CD4-positive, alpha-beta T cell treated with Interleukin-17A for 1 hour (primary cell): ENCODE measurements around the gene SLC52A1.
A peak's percentile ranks its signal among the peaks of the same experiment; 100 is the strongest.
"Not testable (repeated sequence)": the region's sequence is repeated elsewhere in the genome, so short reads cannot be mapped to it uniquely, and the experiment has no call there.

Experiments used
- DNase-seq: peaks from one replicate; pipeline ENCODE4 v3.0.0-alpha.2; 2020

SLC52A1 gene

GRCh38 chr17:5030168-5030567, 5.1 kb downstream of the SLC52A1 start:
- not testable (repeated sequence) for DNase-seq

DNA sequence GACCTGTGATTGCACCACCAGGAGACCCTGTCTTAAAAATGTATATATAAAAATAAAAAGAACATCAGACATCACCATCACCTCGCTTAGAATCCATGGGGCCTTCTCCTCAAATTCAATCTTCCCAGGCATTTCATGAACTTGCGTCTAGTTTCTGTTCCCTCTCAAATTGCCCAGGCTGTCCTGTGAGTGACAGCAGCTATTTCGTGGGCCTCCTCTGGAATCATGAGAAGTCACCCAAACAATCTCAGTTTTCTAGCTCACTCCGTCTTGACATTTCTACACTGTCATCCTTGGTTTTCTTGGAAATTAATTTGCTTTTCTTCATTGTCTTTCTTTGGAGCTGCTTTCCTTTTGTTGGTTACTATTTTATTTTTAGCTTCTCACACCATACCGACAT, 7.3 kb downstream of the SLC52A1 start:
- DNase-seq, result no peak

GRCh38 chr17:5027299-5027698, 7.9 kb downstream of the SLC52A1 start:
- no peak for DNase-seq

DNA sequence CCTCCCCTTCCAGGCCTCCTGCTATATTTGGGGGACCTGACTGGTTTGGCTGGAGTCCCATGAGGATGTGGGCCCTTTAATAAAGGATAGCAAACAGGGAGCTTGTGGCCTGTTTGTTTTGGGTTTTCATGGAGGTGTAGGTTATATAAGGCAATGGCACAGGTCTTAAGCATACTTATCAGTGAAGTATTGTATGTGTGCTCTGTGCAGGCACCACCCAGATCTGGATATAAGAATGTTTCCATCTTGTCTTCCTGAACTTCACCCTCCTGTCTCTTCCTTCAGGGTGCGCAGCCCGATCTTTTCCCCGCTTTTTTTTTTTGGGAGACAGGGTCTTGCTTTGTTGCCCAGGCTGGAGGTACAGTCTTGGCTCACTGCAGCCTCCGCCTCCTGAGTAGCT, 10.6 kb downstream of the SLC52A1 start:
- no peak for DNase-seq

DNA sequence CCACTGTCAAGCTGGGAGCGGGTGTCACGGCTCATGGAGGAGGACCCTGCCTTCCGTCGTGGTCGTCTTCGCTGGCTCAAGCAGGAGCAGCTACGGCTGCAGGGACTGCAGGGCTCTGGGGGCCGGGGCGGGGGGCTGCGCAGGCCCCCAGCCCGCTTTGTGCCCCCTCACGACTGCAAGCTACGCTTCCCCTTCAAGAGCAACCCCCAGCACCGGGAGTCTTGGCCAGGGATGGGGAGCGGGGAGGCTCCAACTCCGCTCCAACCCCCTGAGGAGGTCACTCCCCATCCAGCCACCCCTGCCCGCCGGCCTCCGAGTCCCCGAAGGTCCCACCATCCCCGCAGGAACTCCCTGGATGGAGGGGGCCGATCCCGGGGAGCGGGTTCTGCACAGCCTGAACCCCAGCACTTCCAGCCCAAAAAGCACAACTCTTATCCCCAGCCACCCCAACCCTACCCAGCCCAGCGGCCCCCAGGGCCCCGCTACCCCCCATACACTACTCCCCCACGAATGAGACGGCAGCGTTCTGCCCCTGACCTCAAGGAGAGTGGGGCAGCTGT, 11.6 kb downstream of the SLC52A1 start:
- DNase-seq, result no peak

DNA sequence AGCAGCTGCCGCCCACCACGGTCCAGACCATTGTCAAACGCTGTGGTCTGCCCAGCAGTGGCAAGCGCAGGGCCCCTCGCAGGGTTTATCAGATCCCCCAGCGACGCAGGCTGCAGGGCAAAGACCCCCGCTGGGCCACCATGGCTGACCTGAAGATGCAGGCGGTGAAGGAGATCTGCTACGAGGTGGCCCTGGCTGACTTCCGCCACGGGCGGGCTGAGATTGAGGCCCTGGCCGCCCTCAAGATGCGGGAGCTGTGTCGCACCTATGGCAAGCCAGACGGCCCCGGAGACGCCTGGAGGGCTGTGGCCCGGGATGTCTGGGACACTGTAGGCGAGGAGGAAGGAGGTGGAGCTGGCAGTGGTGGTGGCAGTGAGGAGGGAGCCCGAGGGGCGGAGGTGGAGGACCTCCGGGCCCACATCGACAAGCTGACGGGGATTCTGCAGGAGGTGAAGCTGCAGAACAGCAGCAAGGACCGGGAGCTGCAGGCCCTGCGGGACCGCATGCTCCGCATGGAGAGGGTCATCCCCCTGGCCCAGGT, 13.0 kb downstream of the SLC52A1 start:
- DNase-seq, result no peak

DNA sequence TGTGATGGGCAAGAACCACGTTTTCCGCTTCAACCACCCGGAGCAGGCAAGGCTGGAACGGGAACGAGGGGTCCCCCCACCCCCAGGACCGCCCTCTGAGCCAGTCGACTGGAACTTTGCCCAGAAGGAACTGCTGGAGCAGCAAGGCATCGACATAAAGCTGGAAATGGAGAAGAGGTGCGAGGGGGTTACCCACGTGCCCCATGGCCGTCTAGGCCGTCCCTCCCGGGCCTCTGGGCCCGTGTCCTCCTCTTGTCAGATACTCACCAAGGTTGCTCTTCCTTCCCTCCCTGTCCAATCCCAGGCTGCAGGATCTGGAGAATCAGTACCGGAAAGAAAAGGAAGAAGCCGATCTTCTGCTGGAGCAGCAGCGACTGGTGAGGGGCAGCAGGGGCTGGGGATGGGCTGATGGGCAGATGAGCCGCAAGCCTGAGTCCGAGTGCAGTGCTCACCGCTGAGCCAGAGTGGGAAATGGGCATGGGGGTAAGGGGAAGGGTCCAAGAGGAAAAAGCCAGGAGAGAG, 14.7 kb downstream of the SLC52A1 start:
- no peak for DNase-seq

DNA sequence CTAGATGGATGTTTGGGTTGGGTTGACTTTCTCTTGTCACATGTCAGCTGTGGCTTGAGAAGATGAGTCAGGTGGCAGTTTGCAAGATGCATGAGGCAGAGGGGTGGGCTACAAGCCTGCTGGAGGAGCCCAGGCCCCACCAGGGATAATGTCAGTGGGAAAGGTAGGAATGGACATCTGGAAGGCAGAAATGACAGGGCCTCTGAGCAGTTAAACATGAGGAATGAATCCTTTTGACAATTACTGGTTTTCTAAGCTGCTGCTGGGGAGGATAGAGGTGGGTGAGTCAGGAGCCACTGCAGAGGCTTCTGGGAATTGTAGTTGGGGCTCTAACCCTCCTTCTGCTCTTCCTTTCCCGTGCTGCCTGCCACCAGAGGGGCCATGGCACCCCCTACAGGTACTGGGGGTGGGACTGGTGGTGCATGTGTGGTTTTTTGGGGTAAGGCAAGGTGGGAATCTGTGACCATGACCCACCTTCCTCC, 15.7 kb downstream of the SLC52A1 start:
- peak; percentile 42 for DNase-seq

GRCh38 chr17:5014357-5014756, 20.9 kb downstream of the SLC52A1 start:
- no peak for DNase-seq

DNA sequence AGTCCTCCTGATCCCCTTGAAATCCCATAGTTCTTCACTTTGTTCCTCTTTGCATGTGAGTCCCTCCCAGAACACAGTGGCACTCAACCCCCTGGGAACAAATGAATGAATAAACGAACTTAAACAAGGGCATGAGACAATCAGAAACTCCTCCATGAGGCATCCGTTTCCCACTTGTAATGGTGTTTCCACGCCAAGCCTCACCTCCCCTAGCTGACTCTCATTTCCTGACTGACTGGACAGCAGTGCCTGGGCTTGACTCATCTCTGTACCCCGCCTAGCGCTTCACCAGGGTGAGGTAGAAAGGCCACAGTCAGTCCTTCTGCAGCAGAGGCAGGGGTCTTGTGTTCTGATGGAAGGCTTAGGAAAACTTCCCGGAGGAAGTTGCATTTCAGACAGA, 23.3 kb downstream of the SLC52A1 start:
- no peak for DNase-seq

- no peak for DNase-seq
Measured at GRCh38 chr17:5003214-5003867, 31.9 kb downstream of the SLC52A1 start.

DNA sequence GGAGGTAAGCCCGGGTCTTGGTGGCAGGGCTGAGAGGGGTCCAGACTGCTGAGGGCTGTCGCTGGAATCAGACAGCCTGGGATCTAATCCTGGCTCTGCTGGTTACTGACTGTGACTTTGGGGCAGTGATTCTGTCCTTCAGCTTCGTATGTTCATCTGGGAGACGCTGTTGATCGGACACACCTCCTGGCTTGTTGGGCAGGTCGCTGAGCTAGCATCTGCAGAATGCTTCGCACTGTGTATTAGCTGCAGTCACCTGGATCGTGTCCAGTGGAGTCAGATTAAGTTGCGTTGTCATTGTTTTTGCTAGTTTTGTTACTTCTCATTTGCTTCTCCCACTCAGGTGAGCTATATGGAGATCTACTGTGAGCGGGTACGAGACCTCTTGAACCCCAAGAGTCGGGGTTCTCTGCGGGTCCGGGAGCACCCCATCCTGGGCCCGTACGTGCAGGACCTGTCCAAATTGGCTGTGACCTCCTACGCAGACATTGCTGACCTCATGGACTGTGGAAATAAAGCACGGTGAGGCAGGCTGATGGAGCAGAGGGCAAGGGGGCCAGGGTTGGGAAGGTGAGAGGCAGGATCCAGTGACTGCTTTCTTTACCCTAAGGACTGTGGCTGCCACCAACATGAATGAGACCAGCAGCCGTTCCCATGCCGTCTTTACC, 33.0 kb downstream of the SLC52A1 start:
- DNase-seq, result no peak

DNA sequence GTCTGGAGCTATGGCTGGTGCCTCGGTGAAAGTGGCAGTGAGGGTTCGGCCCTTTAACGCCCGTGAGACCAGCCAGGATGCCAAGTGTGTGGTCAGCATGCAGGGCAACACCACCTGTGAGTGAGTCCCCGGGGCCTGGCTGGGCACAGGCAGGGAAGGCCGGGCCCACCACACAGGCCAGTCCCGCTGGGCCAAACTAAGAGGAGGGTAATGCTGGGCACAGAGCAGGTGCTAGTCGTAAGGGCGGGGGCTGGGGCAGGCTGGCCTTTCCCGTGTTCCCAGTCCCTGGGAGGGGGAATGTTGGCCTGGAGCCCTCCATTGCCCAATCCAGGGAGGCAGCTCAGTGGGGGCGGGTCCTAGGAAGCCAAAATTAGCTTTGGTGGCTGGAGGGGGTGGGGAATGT, 35.0 kb downstream of the SLC52A1 start:
- no peak for DNase-seq

GRCh38 chr17:4999430-5000093, 35.7 kb downstream of the SLC52A1 start:
- no peak for DNase-seq

DNA sequence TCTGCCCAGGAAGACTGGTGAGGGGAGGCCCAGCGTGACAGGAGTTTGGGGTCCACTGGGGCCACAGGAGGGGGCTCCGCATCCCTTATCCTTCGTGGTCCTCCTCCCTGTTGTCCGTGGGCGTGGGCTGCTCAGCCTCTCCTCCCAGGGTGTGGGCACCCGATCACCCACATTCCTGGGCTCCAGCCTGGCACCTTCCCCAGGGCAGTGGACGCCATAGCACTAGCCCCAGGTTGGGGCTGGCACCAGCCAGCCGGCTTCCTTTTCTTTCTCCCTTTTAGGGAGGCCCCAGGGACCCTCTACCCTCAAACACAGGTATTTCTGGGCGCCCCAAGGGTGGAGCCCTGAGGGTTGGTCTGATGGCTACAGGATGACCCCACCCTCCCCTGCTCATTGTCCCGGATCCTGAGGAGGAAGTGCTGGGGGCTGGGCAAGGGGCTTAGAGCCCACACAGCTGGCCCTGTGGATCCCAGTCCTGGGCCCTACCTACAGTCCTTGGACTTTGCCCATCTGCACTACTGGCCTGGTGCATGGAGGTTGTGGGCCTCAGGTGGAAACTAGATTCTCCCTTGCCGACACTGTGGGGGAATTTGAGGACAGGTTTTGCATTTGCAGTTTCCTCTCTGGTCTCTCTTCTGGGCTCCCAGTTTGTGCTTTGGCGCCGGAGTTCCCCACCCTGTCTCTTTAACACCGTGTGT, 36.3 kb downstream of the SLC52A1 start:
- no peak for DNase-seq

DNA sequence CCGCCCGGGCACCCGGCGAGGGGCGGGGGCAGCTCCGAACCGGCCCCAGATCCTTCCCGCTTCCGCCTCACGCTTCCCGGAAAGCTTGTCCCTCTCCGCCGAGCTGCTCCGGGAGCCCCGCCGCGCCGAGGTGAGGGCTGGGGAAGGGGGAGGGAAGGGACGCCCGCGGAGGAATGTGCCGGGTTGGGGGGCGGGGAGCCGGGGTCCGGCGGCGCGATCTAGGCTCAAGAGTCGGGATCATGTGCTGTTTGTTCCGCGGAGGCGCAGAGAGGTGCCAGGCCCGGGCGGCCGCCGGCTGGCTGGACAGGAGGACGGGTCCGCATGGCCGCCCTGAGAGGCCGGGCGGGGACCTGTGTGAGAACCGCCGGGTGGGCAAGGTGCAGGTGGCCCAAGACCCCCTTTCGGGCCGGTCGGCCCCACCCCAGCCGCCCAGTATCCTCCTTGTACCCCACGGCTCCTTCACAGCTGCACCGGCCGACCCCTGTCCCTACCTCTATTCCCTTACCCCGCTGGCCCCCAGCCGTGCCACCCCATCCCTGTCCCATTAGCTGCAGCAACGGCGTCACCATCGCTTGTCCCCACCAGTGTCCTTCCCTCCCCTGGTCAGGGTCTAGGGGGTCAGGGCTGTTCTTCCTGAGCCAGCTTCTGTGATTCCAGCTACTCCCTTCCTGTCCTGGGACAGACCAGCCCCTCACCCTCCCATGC, 37.0 kb downstream of the SLC52A1 start:
- no peak for DNase-seq

DNA sequence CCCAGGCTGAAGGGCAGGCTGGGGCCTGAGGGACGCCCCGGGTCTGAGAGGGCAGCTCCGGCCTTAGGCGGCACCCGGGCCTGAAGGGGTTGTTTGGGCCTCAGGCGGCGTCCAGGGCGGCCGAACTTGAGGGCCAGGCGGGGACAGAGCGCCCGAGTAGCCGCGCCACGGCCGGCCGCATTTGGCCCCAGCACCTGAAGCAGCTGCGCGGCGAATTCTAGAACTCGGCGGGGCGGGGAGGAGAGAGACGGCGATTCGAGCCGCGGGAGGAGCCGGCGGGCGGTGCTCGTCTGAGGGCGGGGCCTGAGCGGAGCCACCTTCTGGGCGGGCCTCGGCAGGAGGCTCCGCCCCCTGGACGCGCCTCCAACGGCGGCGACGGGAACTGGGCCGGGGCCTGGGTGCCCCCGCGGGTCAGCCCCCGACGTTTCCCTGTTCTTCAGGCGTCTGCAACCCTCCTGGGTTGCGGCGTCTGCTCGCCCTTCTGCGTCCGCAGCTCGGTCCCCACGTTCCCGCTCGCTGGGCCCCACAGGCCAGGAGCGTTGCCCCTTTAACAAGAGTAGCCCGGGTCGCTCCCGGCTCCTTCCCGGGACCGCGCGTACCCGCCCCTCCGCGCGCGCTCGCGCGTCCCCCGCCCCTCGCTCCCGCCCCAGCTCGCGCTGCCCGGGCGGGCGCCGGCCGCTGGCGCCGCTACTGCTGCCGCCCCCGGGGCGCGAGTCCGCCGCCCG, 37.8 kb downstream of the SLC52A1 start, which contains the start of the genes INCA1 and KIF1C:
INCA1 (minus strand) TSS at position 221 of the 725 bp plus-strand sequence. CDS start 3,085 bp downstream, outside the sequence.
KIF1C (plus strand) TSS at position 649 of the 725 bp plus-strand sequence. CDS start 2,297 bp downstream, outside the sequence.
- DNase-seq, result peak; percentile 91

DNA sequence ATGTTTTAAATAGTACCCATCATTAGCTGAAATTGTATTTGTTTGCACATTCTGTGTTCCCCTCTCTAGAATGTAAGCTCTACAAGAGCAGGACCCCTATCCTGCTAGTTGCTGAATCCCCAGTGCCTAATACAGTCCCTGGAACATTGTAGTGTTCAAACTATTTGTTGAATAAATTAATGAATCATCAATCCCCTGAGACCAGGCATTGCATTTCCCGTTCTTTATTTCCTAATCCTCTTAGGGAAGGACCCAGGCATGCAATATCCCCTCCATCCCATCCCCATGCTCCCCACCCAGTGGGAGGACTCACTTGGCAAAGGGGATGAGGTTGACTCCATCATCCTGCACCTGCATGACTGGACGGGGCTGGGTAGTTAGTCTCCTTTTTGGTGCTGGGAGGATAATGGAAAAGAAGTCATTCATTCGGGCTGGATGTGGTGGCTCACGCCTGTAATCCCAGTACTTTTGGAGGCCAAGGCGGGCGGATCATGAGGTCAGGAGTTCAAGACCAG, 41.1 kb downstream of the SLC52A1 start:
- DNase-seq, result no peak

DNA sequence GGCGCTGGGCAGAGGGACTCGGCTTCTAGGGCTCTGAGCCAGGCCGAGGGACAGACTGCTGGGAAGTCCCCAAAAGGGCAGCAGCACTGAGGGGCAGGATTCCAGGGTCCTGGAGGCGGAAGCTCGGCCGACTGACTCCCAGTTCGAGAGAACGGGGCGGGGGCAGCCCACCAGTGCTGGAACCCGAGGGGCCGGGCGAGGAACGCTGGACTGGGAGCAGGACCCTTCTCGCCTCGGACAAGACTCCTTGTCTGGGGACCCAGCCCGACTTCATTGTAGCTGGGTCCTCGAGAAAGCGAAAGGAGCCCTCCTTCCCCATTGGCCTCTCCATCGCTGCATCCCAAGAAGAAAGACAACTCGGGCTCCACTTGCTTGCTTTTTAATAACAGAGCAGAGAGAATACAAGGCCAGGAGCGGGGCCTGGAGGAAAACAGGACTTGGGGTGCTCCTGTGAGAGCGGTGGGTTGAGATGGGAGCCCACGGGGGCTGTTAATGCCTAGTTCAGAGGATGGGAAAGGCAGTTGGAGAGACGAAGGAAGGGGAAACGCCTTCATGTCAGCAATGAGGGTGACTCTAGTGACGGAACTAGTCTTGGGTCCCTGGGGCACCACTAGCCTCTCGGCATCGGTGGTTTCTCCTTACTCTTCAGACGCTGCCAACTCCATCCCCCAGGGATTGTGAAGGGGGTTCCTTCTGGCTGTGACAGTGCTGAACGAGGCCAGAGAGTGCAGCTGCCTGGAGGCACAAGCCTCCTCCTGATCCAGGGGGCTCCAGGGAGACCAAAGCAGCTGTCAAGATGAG, 47.3 kb downstream of the SLC52A1 start:
- DNase-seq, result no peak
